Stimulated activated CD4-positive, alpha-beta T cell treated with anti-CD3 and anti-CD28 coated beads, Interleukin-15, amount 100 ng/mL, for 24 hours (primary cell): ENCODE results near the gene LSAMP.

Source experiments
- DNase-seq: peaks from one replicate; pipeline ENCODE4 v3.0.0-alpha.2; 2020

The LSAMP gene

GRCh38 chr3:116154389-116154788 lies 290.9 kb downstream of the LSAMP start:
- DNase-seq: no peak

GRCh38 chr3:116153174-116153573 lies 292.1 kb downstream of the LSAMP start:
- no peak for DNase-seq

GRCh38 chr3:116150655-116151167 lies 294.6 kb downstream of the LSAMP start:
- DNase-seq: no peak

- no peak for DNase-seq
Measured at GRCh38 chr3:116148881-116149851, 296.1 kb downstream of the LSAMP start.

GRCh38 chr3:116145613-116146012 lies 299.7 kb downstream of the LSAMP start:
- no peak for DNase-seq

- DNase-seq: no peak
Measured at GRCh38 chr3:116141724-116142123, 303.6 kb downstream of the LSAMP start.

DNA sequence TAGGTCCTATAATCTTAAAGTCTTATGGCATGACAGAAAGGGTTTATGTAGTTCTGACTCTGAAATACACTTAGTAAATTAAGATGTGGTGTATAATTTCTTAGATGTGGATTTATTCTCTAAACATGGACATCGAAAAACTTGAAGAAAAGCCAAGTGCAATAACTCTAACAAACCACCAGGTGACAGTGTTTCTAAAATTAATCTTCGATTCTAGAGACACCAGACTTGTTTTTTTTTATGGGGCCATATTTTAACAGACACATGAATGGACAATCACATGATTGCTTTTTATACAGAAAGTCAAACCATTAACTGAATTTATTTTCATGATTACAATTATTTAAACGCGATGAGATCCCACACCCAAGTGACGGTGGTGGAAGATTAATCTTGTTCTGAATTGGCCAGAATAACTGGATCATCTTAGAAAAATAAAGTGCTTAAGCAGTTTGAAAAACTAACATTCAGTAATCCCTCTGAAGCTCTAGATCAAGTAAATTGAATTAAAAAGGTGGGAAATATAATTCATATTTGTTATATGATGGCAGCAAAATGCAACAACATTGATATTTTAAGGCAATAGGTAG lies 305.1 kb downstream of the LSAMP start:
- no peak for DNase-seq

GRCh38 chr3:116139641-116140040 lies 305.6 kb downstream of the LSAMP start:
- DNase-seq: no peak

GRCh38 chr3:116135457-116136085 lies 309.7 kb downstream of the LSAMP start:
- no peak for DNase-seq

GRCh38 chr3:116129187-116129946 lies 315.9 kb downstream of the LSAMP start:
- no peak for DNase-seq

- DNase-seq: no peak
Measured at GRCh38 chr3:116127464-116127863, 317.8 kb downstream of the LSAMP start.

GRCh38 chr3:116124166-116124565 lies 321.1 kb downstream of the LSAMP start:
- DNase-seq: no peak

- DNase-seq: no peak
Measured at GRCh38 chr3:116118475-116119169, 326.7 kb downstream of the LSAMP start.

DNA sequence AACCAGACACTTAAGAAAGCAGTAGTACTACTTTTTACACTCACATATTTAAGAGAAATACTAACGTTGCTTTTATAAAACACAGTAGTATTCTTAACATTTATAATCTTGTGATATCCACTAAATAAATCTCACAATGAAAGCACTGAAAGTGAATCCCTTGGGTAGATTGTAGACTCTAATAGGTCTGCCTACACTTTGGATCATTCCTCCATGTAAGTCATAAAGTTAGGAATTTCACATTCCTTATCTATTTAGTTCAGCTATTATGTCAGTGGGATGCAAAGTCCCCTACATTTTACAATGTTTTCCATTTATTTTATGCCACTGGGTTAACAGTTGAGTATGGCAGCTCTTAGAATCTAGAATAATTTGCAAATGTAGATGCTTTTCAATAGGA lies 330.7 kb downstream of the LSAMP start:
- no peak for DNase-seq

DNA sequence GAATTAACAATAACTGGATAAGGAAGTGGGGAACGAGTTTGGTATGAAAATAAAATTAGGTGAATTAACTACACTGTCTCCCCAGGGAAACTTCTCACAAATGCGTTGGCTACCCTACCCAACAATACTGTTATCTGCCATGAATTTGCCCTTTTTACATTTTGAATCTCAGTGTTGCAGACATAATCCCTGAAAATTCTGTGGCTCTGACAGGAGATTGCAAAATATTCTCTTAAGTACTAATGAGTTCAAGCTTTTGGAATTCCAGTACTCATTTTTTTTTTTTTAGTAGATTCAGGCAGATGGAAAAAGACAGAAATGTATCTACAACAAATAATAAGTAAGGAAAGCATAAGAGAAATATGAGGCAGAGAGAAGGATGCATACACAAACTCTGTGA lies 332.6 kb downstream of the LSAMP start:
- DNase-seq: no peak

DNA sequence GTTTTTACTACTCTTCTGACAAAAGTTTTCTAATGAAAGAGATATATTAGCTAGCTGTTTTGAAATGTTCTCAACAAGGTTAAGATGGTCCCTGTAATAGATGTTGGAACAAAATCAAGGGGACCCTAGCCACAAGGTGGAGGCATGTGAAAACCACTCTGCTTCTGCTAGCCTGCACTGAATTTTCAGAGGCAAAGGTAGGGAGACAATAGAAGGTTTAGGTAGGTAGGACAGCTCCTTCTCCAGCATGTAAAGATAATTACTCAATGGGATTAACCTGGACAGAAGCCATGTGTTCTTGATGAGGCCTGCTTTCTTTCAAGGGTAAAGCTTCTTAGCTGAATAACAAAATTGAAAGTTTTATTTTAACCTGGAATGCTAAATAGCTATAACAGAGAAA lies 333.5 kb downstream of the LSAMP start:
- no peak for DNase-seq

DNA sequence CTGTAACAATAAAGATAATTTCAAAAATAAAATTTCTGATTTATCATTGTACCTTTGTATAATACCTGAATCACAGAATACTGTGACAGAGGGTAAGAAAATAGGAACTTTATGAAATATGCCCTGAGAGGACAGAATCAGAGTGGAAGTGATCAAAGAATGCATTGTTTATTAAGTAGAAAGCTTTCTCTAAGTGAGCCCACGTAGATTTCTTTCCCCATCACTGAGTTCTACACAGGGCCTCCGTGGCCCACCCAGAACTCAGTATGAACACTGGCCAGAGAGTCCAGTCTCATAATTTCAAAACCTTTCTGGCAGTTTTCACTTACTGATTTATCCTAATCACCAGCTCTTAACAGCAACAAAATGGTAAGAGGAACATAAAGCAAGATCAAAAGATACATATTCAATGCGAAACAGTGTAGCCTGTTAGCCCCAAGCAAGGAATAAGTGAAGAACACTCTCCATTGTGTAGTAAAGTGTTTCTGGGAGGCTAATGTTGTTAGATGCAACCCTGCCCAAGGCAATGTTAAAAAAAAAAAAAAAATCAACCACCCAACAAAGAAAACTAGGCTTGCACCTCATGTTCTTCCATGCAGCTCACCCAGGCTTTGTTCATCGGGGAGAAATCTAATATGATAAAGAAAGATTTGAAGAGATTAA lies 341.3 kb downstream of the LSAMP start:
- no peak for DNase-seq

- DNase-seq: no peak
Measured at GRCh38 chr3:116102037-116102436, 343.2 kb downstream of the LSAMP start.

- DNase-seq: no peak
Measured at GRCh38 chr3:116097226-116097625, 348.1 kb downstream of the LSAMP start.

- DNase-seq: no peak
Measured at GRCh38 chr3:116096631-116097030, 348.7 kb downstream of the LSAMP start.

- no peak for DNase-seq
Measured at GRCh38 chr3:116093374-116093773, 351.9 kb downstream of the LSAMP start.

- DNase-seq: no peak
Measured at GRCh38 chr3:116087426-116087825, 357.9 kb downstream of the LSAMP start.
